H9 (cell line): ENCODE measurements around the gene SMARCA2. TPM values are rescaled to one million over a fixed set of nuclear protein-coding genes. Genes with fewer than 3 reads are reported as not detected.

Experiments used
- DNase-seq: peaks from one replicate; pipeline ENCODE4 v3.0.0-alpha.2; 2017
- H2AFZ ChIP-seq: one replicate; pipeline ENCODE4 v1.6.1; 2013; ENCODE audit warnings: mild to moderate bottlenecking, low read length, control low read depth, moderate library complexity
- H2AK5ac ChIP-seq: 2 replicates; pipeline ENCODE4 v1.6.1; 2013; ENCODE audit warnings: low read length, control low read depth, mixed read lengths; ENCODE audit not compliant: insufficient read length
- H2BK120ac ChIP-seq: one replicate; pipeline ENCODE4 v1.6.1; 2013; ENCODE audit warnings: low read depth, mild to moderate bottlenecking, low read length, control low read depth, inconsistent platforms; ENCODE audit not compliant: poor library complexity, severe bottlenecking
- H2BK12ac ChIP-seq: 2 replicates; pipeline ENCODE4 v1.6.1; 2013; ENCODE audit warnings: low read length, control low read depth, mixed read lengths, low read depth; ENCODE audit not compliant: insufficient read length
- H2BK15ac ChIP-seq: 2 replicates; pipeline ENCODE4 v1.6.1; 2013; ENCODE audit warnings: low read depth, low read length, control low read depth
- H2BK20ac ChIP-seq: one replicate; pipeline ENCODE4 v1.6.1; 2013; ENCODE audit warnings: low read depth, mild to moderate bottlenecking, low read length, control low read depth, inconsistent platforms; ENCODE audit not compliant: poor library complexity, severe bottlenecking
- H2BK5ac ChIP-seq: 2 replicates; pipeline ENCODE4 v1.6.1; 2013; ENCODE audit warnings: low read length, control low read depth, mixed read lengths; ENCODE audit not compliant: insufficient read length
- H3K14ac ChIP-seq: 2 replicates; pipeline ENCODE4 v1.6.1; 2013; ENCODE audit warnings: low read length, control low read depth; ENCODE audit not compliant: insufficient read depth
- H3K18ac ChIP-seq: 2 replicates; pipeline ENCODE4 v1.6.1; 2013; ENCODE audit warnings: low read depth, mild to moderate bottlenecking, mixed read lengths, low read length, control low read depth; ENCODE audit not compliant: insufficient read length
- H3K23ac ChIP-seq: 2 replicates; pipeline ENCODE4 v1.6.1; 2013; ENCODE audit warnings: low read length, control low read depth, mixed read lengths, low read depth; ENCODE audit not compliant: insufficient read length
- H3K23me2 ChIP-seq: 2 replicates; pipeline ENCODE4 v1.6.1; 2013; ENCODE audit warnings: low read depth, mild to moderate bottlenecking, mixed read lengths, low read length, control low read depth; ENCODE audit not compliant: insufficient read length, poor library complexity, severe bottlenecking
- H3K27ac ChIP-seq: 2 replicates; pipeline ENCODE4 v1.5.1; 2013; ENCODE audit warnings: low read length, control low read depth, mixed read lengths, low read depth; ENCODE audit not compliant: insufficient read length
- H3K27me3 ChIP-seq: 2 replicates; pipeline ENCODE4 v1.6.1; 2013; ENCODE audit warnings: low read length, control low read depth, inconsistent platforms; ENCODE audit not compliant: insufficient read depth
- H3K4ac ChIP-seq: 2 replicates; pipeline ENCODE4 v1.6.1; 2013; ENCODE audit warnings: low read depth, mild to moderate bottlenecking, control low read depth, inconsistent platforms, low read length, moderate library complexity
- H3K4me1 ChIP-seq: 2 replicates; pipeline ENCODE4 v1.6.1; 2013; ENCODE audit warnings: low read length, control low read depth, inconsistent platforms; ENCODE audit not compliant: insufficient read depth
- H3K4me2 ChIP-seq: 2 replicates; pipeline ENCODE4 v1.6.1; 2013; ENCODE audit warnings: low read length, control low read depth, mixed read lengths; ENCODE audit not compliant: insufficient read length, insufficient read depth
- H3K56ac ChIP-seq: 2 replicates; pipeline ENCODE4 v1.6.1; 2013; ENCODE audit warnings: low read depth, mild to moderate bottlenecking, mixed read lengths, low read length, control low read depth; ENCODE audit not compliant: insufficient read length
- H3K79me1 ChIP-seq: 2 replicates; pipeline ENCODE4 v1.6.1; 2013; ENCODE audit warnings: low read depth, mild to moderate bottlenecking, moderate library complexity, low read length, control low read depth, inconsistent platforms; ENCODE audit not compliant: insufficient read depth, poor library complexity, severe bottlenecking
- H3K79me2 ChIP-seq: 2 replicates; pipeline ENCODE4 v1.6.1; 2013; ENCODE audit warnings: low read length, control low read depth, inconsistent platforms; ENCODE audit not compliant: insufficient read depth
- H3K9ac ChIP-seq: 2 replicates; pipeline ENCODE4 v1.6.1; 2013; ENCODE audit warnings: low read length, control low read depth, mixed read lengths; ENCODE audit not compliant: insufficient read length; ENCODE audit errors: extremely low read depth
- H3K9me3 ChIP-seq: one replicate; pipeline ENCODE4 v1.6.1; 2013; ENCODE audit warnings: low read depth, low read length, inconsistent platforms; ENCODE audit not compliant: control insufficient read depth
- H3T11ph ChIP-seq: one replicate; pipeline ENCODE4 v1.6.1; 2013; ENCODE audit warnings: mild to moderate bottlenecking, low read length, control low read depth, inconsistent platforms
- H4K20me1 ChIP-seq: one replicate; pipeline ENCODE4 v1.6.1; 2013; ENCODE audit not compliant: control insufficient read depth, insufficient read length, insufficient read depth
- H4K5ac ChIP-seq: 2 replicates; pipeline ENCODE4 v1.6.1; 2013; ENCODE audit warnings: low read depth, mild to moderate bottlenecking, mixed read lengths, low read length, control low read depth; ENCODE audit not compliant: insufficient read length
- H4K8ac ChIP-seq: replicated peaks from 2 replicates; pipeline ENCODE4 v1.6.1; 2013; ENCODE audit warnings: low read length, control low read depth, mixed read lengths, low read depth; ENCODE audit not compliant: insufficient read length
- H4K91ac ChIP-seq: 2 replicates; pipeline ENCODE4 v1.6.1; 2013; ENCODE audit warnings: low read depth, mild to moderate bottlenecking, moderate library complexity, mixed read lengths, low read length, control low read depth; ENCODE audit not compliant: insufficient read length
- H3K27ac Mint-ChIP-seq, 3 experiments: 2 replicates in 2 of 3; 3 replicates in 1 of 3; pipeline ENCODE4 v1.8.0; 2020 to 2021; ENCODE audit warnings: mixed read lengths in 3 of 3, mild to moderate bottlenecking in 1 of 3, moderate library complexity in 1 of 3
- H3K27me3 Mint-ChIP-seq: 2 replicates; pipeline ENCODE4 v1.8.0; 2021; ENCODE audit warnings: low read depth, mild to moderate bottlenecking, moderate library complexity, mixed read lengths
- H3K36me3 Mint-ChIP-seq, 3 experiments: 2 replicates in 2 of 3; 3 replicates in 1 of 3; pipeline ENCODE4 v1.8.0; 2020 to 2021; ENCODE audit warnings: low read depth in 3 of 3, mixed read lengths in 3 of 3; ENCODE audit not compliant: insufficient read depth in 1 of 3
- H3K4me1 Mint-ChIP-seq, 2 experiments: 2 replicates each; pipeline ENCODE4 v1.8.0; 2020; ENCODE audit warnings: mixed read lengths in 2 of 2
- H3K4me3 Mint-ChIP-seq, 2 experiments: 2 replicates in 1 of 2; 3 replicates in 1 of 2; pipeline ENCODE4 v1.8.0; 2020 to 2021; ENCODE audit warnings: mild to moderate bottlenecking in 2 of 2, mixed read lengths in 2 of 2, moderate library complexity in 1 of 2
- H3K9me3 Mint-ChIP-seq, 2 experiments: 2 replicates in 1 of 2; 3 replicates in 1 of 2; pipeline ENCODE4 v1.8.0; 2020; ENCODE audit warnings: mild to moderate bottlenecking in 2 of 2, mixed read lengths in 2 of 2, moderate library complexity in 1 of 2
- WGBS: extraction: QIAGEN DNeasy Blood & Tissue Kit; methylation state at CpG from one replicate; pipeline ENCODE4 v1.1.7; 2013; ENCODE audit warnings: missing lambda C conversion rate, low lambda C conversion rate, mixed read lengths; ENCODE audit not compliant: insufficient read length; ENCODE audit errors: extremely low coverage; 5-methylcytosine and 5-hydroxymethylcytosine counted together
- total RNA-seq: library from RNA; stranded (reverse); gene quantifications from 2 replicates; pipeline ENCODE4 v1.2.1, GENCODE V29; 2021
- TF ChIP-seq, protein P1 (sequence below): fragments of 200-600 bp; sonication (generic); conservative IDR thresholded peaks from 3 replicates; pipeline ENCODE4 v1.8.0; 2021; ENCODE audit warnings: antibody characterized with exemption, mild to moderate bottlenecking

Gene SMARCA2
- total RNA-seq, 1 experiment from 2014 or later = 15.3 TPM

DNA sequence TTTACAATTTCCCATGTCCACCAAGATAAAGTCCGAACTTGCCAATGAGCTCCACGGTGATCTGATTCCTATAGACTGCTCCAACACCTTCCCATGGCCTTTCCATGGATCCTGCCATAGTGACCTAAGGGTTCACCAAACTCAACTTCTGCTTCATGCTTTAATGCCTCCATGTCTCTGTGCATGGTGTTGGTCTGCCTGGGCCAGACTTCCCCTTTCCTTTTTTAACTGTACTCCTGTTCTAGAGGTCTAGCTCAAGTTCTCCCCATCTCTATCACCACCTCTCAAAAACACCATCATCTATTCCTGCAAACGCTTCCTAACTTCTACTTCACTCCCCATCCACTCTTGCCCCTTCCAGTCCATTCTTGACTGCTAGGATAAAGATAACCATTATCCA is 14.8 kb upstream of the SMARCA2 start:
- H2BK20ac ChIP-seq = no peak overlapping the region
- Mint-ChIP-seq H3K4me3 (no peak overlapping the region), H3K9me3 (no peaks in the 10 kb centered on the region; a peak in 1 of 5 replicates), H3K4me1 (peaks cover 33 to 35% of the 10 kb centered on the region in 2 experiments), H3K36me3 (no peaks in the 10 kb centered on the region), H3K27ac (peak overlapping the region in 1 of 3 experiments; percentile 38; a peak in 1 of 7 replicates), H3K27me3 (no peaks in the 10 kb centered on the region)
- H3K9ac ChIP-seq = no peak overlapping the region
- no peak overlapping the region for H2BK15ac ChIP-seq
- no peak overlapping the region for H2AFZ ChIP-seq
- no peak overlapping the region for H3K23ac ChIP-seq
- TF ChIP-seq, protein P1, sequence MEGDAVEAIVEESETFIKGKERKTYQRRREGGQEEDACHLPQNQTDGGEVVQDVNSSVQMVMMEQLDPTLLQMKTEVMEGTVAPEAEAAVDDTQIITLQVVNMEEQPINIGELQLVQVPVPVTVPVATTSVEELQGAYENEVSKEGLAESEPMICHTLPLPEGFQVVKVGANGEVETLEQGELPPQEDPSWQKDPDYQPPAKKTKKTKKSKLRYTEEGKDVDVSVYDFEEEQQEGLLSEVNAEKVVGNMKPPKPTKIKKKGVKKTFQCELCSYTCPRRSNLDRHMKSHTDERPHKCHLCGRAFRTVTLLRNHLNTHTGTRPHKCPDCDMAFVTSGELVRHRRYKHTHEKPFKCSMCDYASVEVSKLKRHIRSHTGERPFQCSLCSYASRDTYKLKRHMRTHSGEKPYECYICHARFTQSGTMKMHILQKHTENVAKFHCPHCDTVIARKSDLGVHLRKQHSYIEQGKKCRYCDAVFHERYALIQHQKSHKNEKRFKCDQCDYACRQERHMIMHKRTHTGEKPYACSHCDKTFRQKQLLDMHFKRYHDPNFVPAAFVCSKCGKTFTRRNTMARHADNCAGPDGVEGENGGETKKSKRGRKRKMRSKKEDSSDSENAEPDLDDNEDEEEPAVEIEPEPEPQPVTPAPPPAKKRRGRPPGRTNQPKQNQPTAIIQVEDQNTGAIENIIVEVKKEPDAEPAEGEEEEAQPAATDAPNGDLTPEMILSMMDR = no peak
- H3K56ac ChIP-seq = no peak overlapping the region
- DNase-seq = no peak
- no peaks in the 10 kb centered on the region for H3K23me2 ChIP-seq
- no peak overlapping the region for H4K8ac ChIP-seq
- H2AK5ac ChIP-seq = no peak overlapping the region
- no peak overlapping the region for H3K4ac ChIP-seq
- no peak overlapping the region for H3K4me2 ChIP-seq
- H3K14ac ChIP-seq = no peak overlapping the region
- H3K9me3 ChIP-seq = no peaks in the 10 kb centered on the region
- no peak overlapping the region for H2BK120ac ChIP-seq
- no peak overlapping the region for H3K27ac ChIP-seq
- H3K79me2 ChIP-seq = no peaks in the 10 kb centered on the region
- no peaks in the 10 kb centered on the region for H4K20me1 ChIP-seq
- no peak overlapping the region for H2BK5ac ChIP-seq
- no peak overlapping the region for H4K91ac ChIP-seq
- no peaks in the 10 kb centered on the region for H3K27me3 ChIP-seq
- no peaks in the 10 kb centered on the region; the same call in 1 of the 2 replicates for H3K4me1 ChIP-seq
- no peak overlapping the region for H4K5ac ChIP-seq
- H3T11ph ChIP-seq = no peak overlapping the region
- H3K18ac ChIP-seq = no peak overlapping the region
- no peak overlapping the region for H2BK12ac ChIP-seq
- H3K79me1 ChIP-seq = no peaks in the 10 kb centered on the region
- WGBS = 100% methylated on average over 1 of the region's 3 CpGs
